Breast epithelium (tissue), 3 donors: ENCODE results near the gene CAMTA1.

Experiments used
- CTCF ChIP-seq, 3 donors: fragments of 450-650 bp; IDR thresholded peaks; one replicate each; pipeline ENCODE4 v1.5.1; 2016 to 2017; ENCODE audit warnings: antibody characterized with exemption in 3 of 3, mild to moderate bottlenecking in 3 of 3, moderate library complexity in 3 of 3
- POLR2A ChIP-seq: fragments of 450-650 bp; IDR thresholded peaks from one replicate; pipeline ENCODE4 v1.6.1; 2016; ENCODE audit warnings: antibody characterized with exemption, mild to moderate bottlenecking, moderate library complexity

DNA sequence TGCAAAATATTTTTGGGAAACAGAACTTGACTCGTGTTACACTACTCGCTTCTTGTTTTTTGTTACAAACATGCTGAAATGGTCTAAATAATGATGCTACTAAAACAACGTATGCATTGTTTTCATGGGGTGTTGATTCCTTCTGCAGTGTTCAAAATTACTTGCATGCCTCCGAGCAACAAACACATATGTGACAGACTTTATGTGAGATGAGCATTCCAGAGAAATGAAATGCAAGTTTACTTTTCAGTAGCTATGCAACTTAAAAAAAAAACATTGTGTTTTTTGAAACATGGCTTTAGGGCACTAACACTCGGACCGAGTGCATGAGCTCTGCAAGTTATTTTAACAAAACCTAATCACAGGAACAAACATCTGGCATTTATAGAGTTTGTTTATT, 84.8 kb downstream of the CAMTA1 start:
- no peak for TF ChIP-seq POLR2A
- no peak for TF ChIP-seq CTCF (IDR thresholded peaks at IDR 0.05)
